BJ (cell line): ENCODE measurements around the gene JMJD1C. TPM values are rescaled to one million over a fixed set of nuclear protein-coding genes. Genes with fewer than 3 reads are reported as not detected.

Experiments used
- CTCF ChIA-PET: fragments of 350-600 bp; formaldehyde crosslinking; extraction: SDS; loops from one replicate; lab custom pipeline; 2021; ENCODE audit warnings: antibody characterized with exemption, inconsistent platforms; lab: Yijun Ruan, JAX
- POLR2A ChIA-PET: fragments of 300-600 bp; sonication (Branson Sonifier 250); formaldehyde crosslinking; extraction: SDS; loops from one replicate; lab custom pipeline; 2021; ENCODE audit warnings: antibody characterized with exemption; lab: Charles Lee
- DNase-seq: peaks from one replicate; pipeline ENCODE4 v3.0.0-alpha.2; 2011; ENCODE audit warnings: low read depth
- H3K27me3 ChIP-seq: 2 replicates; pipeline ENCODE4 v1.6.0; 2011; ENCODE audit warnings: low read length; ENCODE audit not compliant: control insufficient read depth, insufficient read depth
- H3K36me3 ChIP-seq: 2 replicates; pipeline ENCODE4 v1.5.1; 2011; ENCODE audit warnings: low read length; ENCODE audit not compliant: control insufficient read depth, insufficient read depth
- H3K4me3 ChIP-seq: 2 replicates; pipeline ENCODE4 v1.5.1; 2011; ENCODE audit warnings: low read depth, mild to moderate bottlenecking, control low read depth, low read length
- polyA plus RNA-seq: library from polyadenylated mRNA; depleted of rRNA; stranded (reverse); fragments of >200 nt; gene quantifications from 2 replicates; pipeline ENCODE4 v1.2.3, GENCODE V29; 2011
- TF ChIP-seq, protein P1 (sequence below): IDR thresholded peaks from 2 replicates; pipeline ENCODE4 v1.5.1; 2011; ENCODE audit warnings: low read depth, mild to moderate bottlenecking, control low read depth, inconsistent platforms, low read length, moderate library complexity; ENCODE audit not compliant: insufficient read depth

JMJD1C gene
- polyA plus RNA-seq, 1 experiment = 14.2 TPM

DNA sequence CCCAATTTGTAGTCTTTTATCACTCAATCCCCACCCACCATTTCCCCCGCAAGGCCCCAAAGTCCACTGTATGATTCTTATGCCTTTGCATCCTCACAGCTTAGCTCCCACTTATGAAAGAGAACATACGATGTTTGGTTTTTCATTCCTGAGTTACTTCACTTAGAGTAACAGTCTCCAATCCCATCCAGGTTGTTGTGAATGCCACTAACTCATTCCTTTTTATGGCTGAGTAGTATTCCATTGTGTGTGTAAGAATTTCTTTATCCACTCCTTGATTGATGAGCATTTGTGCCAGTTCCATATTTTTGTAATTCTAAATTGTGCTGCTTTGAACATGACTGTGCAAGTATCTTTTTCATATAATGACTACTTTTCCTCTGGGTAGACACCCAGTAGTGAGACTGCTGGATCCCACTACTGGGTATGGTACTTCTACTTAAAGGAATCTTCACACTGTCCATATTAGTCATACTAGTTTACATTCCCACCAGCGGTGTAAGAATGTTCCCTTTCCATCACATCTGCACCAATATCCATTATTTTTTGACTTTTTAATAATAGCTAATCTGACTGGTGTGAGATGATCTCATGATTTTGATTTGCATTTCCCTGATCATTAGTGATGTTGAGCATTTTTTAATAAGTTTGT, 152.6 kb downstream of the JMJD1C start:
- POLR2A ChIA-PET = no interaction called here
- H3K27me3 ChIP-seq = no peaks in the 10 kb centered on the region
- DNase-seq = no peak

DNA sequence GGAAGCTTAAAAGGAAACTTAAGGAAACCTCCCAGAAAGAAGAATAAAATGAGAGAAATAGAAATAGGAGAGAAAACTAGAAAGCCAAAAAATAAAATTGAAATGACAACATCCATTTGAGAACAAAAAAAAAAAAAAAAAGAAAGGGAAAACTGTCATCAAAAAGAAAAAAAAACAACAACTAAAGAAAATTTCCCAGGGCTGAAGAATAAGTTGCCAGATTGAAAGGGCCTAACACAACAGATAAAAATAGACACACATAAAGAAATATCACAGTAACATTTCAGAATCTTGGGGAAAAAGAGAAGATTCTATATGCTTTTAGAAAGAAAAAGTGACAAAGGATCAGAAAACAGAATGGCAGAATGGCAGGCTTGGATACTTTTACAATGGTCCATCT, 157.1 kb downstream of the JMJD1C start:
- ChIA-PET CTCF (no interaction called here), POLR2A (no interaction called here)
- no peak overlapping the region for H3K4me3 ChIP-seq
- no peaks in the 10 kb centered on the region for H3K36me3 ChIP-seq
- TF ChIP-seq, protein P1, sequence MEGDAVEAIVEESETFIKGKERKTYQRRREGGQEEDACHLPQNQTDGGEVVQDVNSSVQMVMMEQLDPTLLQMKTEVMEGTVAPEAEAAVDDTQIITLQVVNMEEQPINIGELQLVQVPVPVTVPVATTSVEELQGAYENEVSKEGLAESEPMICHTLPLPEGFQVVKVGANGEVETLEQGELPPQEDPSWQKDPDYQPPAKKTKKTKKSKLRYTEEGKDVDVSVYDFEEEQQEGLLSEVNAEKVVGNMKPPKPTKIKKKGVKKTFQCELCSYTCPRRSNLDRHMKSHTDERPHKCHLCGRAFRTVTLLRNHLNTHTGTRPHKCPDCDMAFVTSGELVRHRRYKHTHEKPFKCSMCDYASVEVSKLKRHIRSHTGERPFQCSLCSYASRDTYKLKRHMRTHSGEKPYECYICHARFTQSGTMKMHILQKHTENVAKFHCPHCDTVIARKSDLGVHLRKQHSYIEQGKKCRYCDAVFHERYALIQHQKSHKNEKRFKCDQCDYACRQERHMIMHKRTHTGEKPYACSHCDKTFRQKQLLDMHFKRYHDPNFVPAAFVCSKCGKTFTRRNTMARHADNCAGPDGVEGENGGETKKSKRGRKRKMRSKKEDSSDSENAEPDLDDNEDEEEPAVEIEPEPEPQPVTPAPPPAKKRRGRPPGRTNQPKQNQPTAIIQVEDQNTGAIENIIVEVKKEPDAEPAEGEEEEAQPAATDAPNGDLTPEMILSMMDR = no peak
- no peak for DNase-seq
- H3K27me3 ChIP-seq = no peaks in the 10 kb centered on the region

More for the DNA sequence above, 152.6 kb downstream of the JMJD1C start:
- TF ChIP-seq, protein P1 = no peak
- Histone ChIP-seq H3K4me3 (no peak overlapping the region), H3K36me3 (no peaks in the 10 kb centered on the region)
- CTCF ChIA-PET = no interaction called here

DNA sequence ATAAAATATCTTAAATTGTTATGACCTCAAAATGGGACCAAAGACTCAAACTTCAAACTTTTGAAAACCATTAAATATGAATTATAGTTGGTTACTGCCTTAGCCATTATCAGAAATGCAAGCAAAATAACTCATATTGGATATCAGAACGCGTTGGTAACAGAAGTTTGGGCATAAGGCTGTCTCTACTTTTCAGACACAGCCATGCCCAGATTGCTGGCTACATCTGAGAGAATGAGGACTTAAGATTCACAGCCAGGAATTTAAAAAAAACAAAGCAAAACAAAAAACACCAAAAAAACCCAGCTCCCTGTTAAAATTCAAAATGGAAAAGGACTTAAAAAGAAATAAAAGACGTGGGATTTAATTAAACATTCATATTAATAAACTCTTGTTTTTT, 161.6 kb downstream of the JMJD1C start:
- H3K36me3 ChIP-seq = no peaks in the 10 kb centered on the region
- no peaks in the 10 kb centered on the region for H3K27me3 ChIP-seq
- no peak for DNase-seq
- TF ChIP-seq, protein P1 = no peak
- ChIA-PET CTCF (no interaction called here), POLR2A (no interaction called here)
- H3K4me3 ChIP-seq = no peak overlapping the region

DNA sequence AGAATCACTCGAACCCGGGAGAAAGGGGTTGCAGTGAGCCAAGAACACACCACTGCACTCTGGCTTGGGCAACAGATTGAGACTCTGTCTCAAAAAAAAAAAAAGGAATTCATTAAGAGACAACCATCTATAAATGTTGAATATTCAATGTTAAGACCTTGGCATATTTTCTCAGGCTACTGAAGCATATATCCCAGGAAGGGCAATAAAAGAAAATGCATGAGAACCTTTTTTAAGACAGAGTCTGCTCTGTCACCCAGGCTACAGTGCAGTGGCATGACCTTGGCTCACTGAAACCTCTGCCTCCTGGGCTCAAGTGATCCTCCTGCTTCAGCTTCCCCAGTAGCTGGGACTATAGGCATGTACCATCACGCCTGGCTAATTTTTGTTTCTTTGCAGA, 165.0 kb downstream of the JMJD1C start:
- POLR2A ChIA-PET = no interaction called here

DNA sequence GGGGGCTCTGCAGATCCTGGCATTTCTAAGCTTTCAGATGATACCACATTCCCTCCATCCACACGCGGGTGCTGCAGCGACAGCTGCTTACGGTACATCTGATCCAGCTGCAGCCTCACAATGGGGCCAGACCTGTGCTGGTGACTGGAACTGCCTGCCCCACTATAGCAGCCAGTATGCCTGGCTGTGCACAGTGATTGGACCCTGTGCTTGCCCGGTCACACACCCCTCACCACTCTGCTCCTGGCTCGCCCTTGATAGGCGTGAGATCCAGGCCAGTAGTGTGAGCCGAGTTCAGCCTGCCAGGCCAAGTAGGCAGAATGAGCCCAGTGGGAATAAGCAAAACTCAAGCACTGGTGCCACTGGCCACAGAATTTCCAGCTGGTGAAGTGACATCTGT, 167.8 kb downstream of the JMJD1C start:
- Histone ChIP-seq H3K27me3 (no peaks in the 10 kb centered on the region), H3K36me3 (0 out of 2 replicates have a peak, but pooled peaks cover 1% of the 10 kb centered on the region), H3K4me3 (no peak overlapping the region)
- ChIA-PET POLR2A (no interaction called here), CTCF (interaction anchor here (1.0 kb wide), 1 partner anchor 12 kb away, joined by 3 read pairs; no protein-coding TSS in a partner anchor)
- TF ChIP-seq, protein P1 = no peak
- no peak for DNase-seq

More for the DNA sequence above, 165.0 kb downstream of the JMJD1C start:
- TF ChIP-seq, protein P1 = no peak
- no peak for DNase-seq
- H3K36me3 ChIP-seq = 0 out of 2 replicates have a peak, but pooled peaks cover 1% of the 10 kb centered on the region
- CTCF ChIA-PET = interaction anchor here (0.6 to 1.2 kb wide), 2 partner anchors 12 to 224 kb away, joined by 4 read pairs; no protein-coding TSS in a partner anchor
- no peaks in the 10 kb centered on the region for H3K27me3 ChIP-seq
- H3K4me3 ChIP-seq = no peak overlapping the region
